ENCODE measurements around the gene SSUH2. TPM values are rescaled to one million over a fixed set of nuclear protein-coding genes. Genes with fewer than 3 reads are reported as not detected.
"Not testable (repeated sequence)": the region's sequence is repeated elsewhere in the genome, so short reads cannot be mapped to it uniquely, and the experiment has no call there.

SSUH2 gene
- total RNA-seq (17.6 and 19.7 TPM in 2 replicates), polyA plus RNA-seq (21.3 and 21.6 TPM in 2 replicates)

DNA sequence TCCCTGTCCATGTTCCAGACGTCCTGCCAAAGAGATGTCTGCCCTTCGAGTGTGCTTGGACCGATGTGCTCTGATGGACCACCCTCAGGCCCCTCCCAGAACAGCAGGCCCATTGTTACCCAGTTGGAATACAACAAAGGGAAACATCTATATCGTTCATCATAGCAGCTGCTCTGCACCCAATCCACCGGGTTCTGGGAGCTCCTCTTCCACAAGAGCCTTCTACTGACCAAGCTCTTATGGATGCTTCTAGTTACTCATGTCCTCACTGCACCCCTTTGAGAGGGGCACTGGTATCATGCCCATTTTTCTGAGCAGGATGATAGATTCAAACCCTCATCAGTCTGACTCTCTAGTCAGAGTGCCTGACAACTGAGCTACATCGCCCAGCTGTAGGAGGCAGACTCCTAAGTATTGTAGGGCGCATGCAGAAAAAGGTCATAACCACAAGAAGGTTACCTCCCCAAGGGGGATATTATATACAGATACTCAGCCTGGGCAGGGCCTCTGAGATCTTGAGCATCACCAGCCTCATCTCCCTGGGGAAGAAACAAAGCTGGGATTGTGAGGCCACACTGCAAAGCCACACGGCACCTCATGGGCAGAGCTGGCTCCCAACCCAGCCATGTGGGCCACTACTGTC, at the start of gene SSUH2:
Gene SSUH2, minus strand, starts transcription at position 51 of the 643 bp plus-strand sequence. Its CDS starts 40 bp downstream, at position 11.
- peaks cover 28% of the 10 kb centered on the region for H3K4me1 ChIP-seq (ENCODE audit: insufficient read depth)
- peak within 1 kb of the TSS; percentile 46 for H3K27ac ChIP-seq
- DNase-seq (ENCODE audit: low spot score) = no peak
- no peaks in the 10 kb centered on the region for H3K36me3 ChIP-seq (replicated peaks; ENCODE audit: insufficient read depth, low read depth)
- 78% methylated on average over 8 of the region's 8 CpGs for WGBS (ENCODE audit: low lambda C conversion rate, missing lambda C conversion rate)
- no peak within 1 kb of the TSS for H3K4me2 ChIP-seq
- H3K9me3 ChIP-seq (ENCODE audit: low read depth) = no peaks in the 10 kb centered on the region
- H3K27me3 ChIP-seq = no peaks in the 10 kb centered on the region
- no peaks in the 10 kb centered on the region for H3K9me2 ChIP-seq (replicated peaks; ENCODE audit: insufficient read depth)
- peaks cover under 1% of the 10 kb centered on the region for H3K79me2 ChIP-seq
- TF ChIP-seq EZH2 (IDR thresholded peaks at IDR 0.05; ENCODE audit: borderline replicate concordance) = no peak
- TF ChIP-seq, protein P1, sequence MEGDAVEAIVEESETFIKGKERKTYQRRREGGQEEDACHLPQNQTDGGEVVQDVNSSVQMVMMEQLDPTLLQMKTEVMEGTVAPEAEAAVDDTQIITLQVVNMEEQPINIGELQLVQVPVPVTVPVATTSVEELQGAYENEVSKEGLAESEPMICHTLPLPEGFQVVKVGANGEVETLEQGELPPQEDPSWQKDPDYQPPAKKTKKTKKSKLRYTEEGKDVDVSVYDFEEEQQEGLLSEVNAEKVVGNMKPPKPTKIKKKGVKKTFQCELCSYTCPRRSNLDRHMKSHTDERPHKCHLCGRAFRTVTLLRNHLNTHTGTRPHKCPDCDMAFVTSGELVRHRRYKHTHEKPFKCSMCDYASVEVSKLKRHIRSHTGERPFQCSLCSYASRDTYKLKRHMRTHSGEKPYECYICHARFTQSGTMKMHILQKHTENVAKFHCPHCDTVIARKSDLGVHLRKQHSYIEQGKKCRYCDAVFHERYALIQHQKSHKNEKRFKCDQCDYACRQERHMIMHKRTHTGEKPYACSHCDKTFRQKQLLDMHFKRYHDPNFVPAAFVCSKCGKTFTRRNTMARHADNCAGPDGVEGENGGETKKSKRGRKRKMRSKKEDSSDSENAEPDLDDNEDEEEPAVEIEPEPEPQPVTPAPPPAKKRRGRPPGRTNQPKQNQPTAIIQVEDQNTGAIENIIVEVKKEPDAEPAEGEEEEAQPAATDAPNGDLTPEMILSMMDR (IDR thresholded peaks at IDR 0.05; ENCODE audit: poor library complexity) = no peak
- TF ChIP-seq EZH2phosphoT487 (IDR thresholded peaks at IDR 0.05; ENCODE audit: low read depth, severe bottlenecking, unreplicated experiment) = no peak
- H2AFZ ChIP-seq = no peak within 1 kb of the TSS
- no peaks in the 10 kb centered on the region for H4K20me1 ChIP-seq (ENCODE audit: insufficient read depth, poor library complexity, severe bottlenecking)
- H3K4me3 ChIP-seq = no peak within 1 kb of the TSS

DNA sequence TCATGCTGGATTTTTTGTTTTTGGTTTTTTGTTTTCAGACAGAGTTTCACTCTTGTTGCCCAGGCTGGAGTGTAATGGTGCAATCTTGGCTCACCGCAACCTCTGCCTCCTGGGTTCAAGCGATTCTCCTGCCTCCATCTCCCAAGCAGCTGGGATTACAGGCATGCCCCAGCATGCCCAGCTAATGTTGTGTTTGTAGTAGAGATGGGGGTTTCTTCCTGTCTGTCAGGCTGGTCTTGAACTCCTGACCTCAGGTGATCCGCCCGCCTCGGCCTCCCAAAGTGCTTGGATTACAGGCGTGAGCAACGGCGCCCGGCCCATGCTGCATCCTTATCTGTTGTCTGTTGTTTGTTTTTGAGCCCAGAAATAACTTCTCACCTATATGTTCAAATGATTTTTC, 46.7 kb upstream of the SSUH2 start:
- H4K20me1 ChIP-seq (ENCODE audit: insufficient read depth, poor library complexity, severe bottlenecking); DNase-seq (ENCODE audit: low spot score); H3K36me3 ChIP-seq (replicated peaks; ENCODE audit: insufficient read depth, low read depth); H3K4me3 ChIP-seq; H3K27ac ChIP-seq; H3K4me2 ChIP-seq; H2AFZ ChIP-seq; H3K9me3 ChIP-seq (ENCODE audit: low read depth); H3K9me2 ChIP-seq (replicated peaks; ENCODE audit: insufficient read depth); H3K27me3 ChIP-seq; H3K4me1 ChIP-seq (ENCODE audit: insufficient read depth); H3K79me2 ChIP-seq: not testable (repeated sequence)
- 91% methylated on average over 9 of the region's 9 CpGs for WGBS (ENCODE audit: low lambda C conversion rate, missing lambda C conversion rate)

- WGBS (ENCODE audit: low lambda C conversion rate, missing lambda C conversion rate) = 85% methylated on average over 6 of the region's 6 CpGs
- H3K36me3 ChIP-seq (replicated peaks; ENCODE audit: insufficient read depth, low read depth); H3K4me3 ChIP-seq; H3K27me3 ChIP-seq; H3K79me2 ChIP-seq; DNase-seq (ENCODE audit: low spot score); H3K4me1 ChIP-seq (ENCODE audit: insufficient read depth); H3K27ac ChIP-seq; H3K9me3 ChIP-seq (ENCODE audit: low read depth); H3K4me2 ChIP-seq; H4K20me1 ChIP-seq (ENCODE audit: insufficient read depth, poor library complexity, severe bottlenecking); H2AFZ ChIP-seq; H3K9me2 ChIP-seq (replicated peaks; ENCODE audit: insufficient read depth): not testable (repeated sequence)
These were observed 40.4 kb upstream of the SSUH2 start for GRCh38 chr3:8684992-8685391.

DNA sequence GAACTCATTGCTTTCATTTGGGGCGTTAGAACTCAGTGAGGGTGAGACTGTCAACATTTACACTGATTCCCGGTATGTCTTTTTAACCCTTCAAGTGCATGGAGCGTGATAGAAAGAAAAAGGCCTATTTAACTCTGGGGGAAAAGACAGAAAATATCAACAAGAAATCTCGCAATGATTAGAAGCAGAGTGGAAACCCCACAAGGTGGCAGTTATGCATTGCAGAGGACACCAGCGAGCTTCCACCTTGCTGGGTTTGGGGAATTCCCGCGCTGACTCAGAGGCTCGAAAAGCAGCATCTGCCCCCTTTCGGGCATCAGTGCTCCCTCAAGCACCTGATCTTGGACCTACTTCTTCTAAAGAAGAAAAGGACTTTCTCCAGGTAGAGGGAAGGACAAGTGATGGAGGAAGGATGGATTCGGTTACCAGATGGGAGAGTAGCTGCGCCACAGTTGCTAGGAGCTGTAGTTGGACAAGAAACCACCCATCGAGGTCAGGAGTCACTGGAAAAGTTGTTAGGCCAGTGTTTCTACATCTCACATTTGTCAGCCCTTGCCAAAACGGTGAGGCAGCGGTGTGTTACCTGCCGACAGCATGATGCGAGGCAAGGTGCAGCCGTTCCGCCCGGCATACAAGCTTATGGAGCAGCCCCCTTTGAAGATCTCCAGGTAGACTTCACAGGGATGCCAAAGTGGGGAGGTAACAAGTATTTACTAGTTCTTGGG, 38.4 kb upstream of the SSUH2 start:
- H4K20me1 ChIP-seq (ENCODE audit: insufficient read depth, poor library complexity, severe bottlenecking); H3K9me3 ChIP-seq (ENCODE audit: low read depth); H3K9me2 ChIP-seq (replicated peaks; ENCODE audit: insufficient read depth); H3K27me3 ChIP-seq; H3K4me1 ChIP-seq (ENCODE audit: insufficient read depth); H2AFZ ChIP-seq; H3K4me3 ChIP-seq; H3K4me2 ChIP-seq; H3K36me3 ChIP-seq (replicated peaks; ENCODE audit: insufficient read depth, low read depth); H3K79me2 ChIP-seq; H3K27ac ChIP-seq; DNase-seq (ENCODE audit: low spot score): not testable (repeated sequence)
- 76% methylated on average over 19 of the region's 19 CpGs for WGBS (ENCODE audit: low lambda C conversion rate, missing lambda C conversion rate)

DNA sequence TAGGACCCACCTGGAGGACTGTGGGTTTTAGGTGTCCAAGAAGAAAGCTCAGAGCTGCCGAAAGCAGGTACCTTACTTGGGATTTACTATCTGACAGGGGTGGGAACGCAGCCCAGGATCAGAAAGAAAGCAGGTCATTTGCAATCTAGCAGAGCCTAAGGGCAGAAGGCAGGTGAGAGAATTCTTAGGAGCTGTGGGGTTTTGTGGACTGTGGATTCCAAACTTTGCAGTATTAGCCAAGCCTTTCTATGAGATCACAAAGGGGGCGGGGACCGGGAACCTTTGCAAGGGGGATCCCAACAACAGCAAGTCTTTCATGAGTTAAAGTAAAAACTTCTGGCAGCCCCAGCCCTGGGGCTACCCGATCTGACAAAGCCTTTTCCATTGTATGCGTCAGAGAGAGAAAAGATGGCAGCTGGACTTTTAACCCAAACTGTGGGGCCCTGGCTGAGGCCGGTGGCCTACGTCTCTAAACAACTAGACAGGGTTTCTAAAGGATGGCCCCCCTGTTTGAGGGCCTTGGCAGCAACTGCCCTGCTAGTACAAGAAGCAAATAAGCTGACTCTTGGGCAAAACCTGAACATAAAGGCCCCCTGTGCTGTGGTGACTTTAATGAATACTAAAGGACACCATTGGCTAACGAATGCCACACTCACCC, 37.4 kb upstream of the SSUH2 start:
- not testable (repeated sequence) for DNase-seq (ENCODE audit: low spot score); H3K4me2 ChIP-seq; H3K9me3 ChIP-seq (ENCODE audit: low read depth); H3K27me3 ChIP-seq; H3K9me2 ChIP-seq (replicated peaks; ENCODE audit: insufficient read depth); H3K4me3 ChIP-seq; H3K27ac ChIP-seq; H3K36me3 ChIP-seq (replicated peaks; ENCODE audit: insufficient read depth, low read depth); H3K79me2 ChIP-seq; H3K4me1 ChIP-seq (ENCODE audit: insufficient read depth); H4K20me1 ChIP-seq (ENCODE audit: insufficient read depth, poor library complexity, severe bottlenecking)
- H2AFZ ChIP-seq = peak overlapping the region; percentile 35
- 60% methylated on average over 9 of the region's 9 CpGs for WGBS (ENCODE audit: low lambda C conversion rate, missing lambda C conversion rate)
